Neural progenitor cell (in vitro differentiated cells): Measurements from ENCODE around the gene MPP1. TPM values are rescaled to one million over a fixed set of nuclear protein-coding genes. Genes with fewer than 3 reads are reported as not detected.

ENCODE experiments used
- DNase-seq: peaks from one replicate; pipeline ENCODE4 v3.0.0-alpha.2; 2016; ENCODE audit warnings: low spot score
- H2AFZ ChIP-seq: fragments of 200-600 bp; sonication (generic); replicated peaks from 2 replicates; pipeline ENCODE4 v1.6.1; 2016; ENCODE audit warnings: antibody characterized with exemption
- H3F3A ChIP-seq: fragments of 200-600 bp; sonication (generic); 2 replicates; pipeline ENCODE4 v1.6.1; 2016; ENCODE audit warnings: antibody characterized with exemption, low read depth
- H3K27ac ChIP-seq: fragments of 200-600 bp; sonication (generic); 2 replicates; pipeline ENCODE4 v1.5.1; 2016; ENCODE audit warnings: mild to moderate bottlenecking
- H3K27me3 ChIP-seq: fragments of 200-600 bp; sonication (generic); 2 replicates; pipeline ENCODE4 v1.6.1; 2016; ENCODE audit warnings: mild to moderate bottlenecking, moderate library complexity
- H3K36me3 ChIP-seq: fragments of 200-600 bp; sonication (generic); 2 replicates; pipeline ENCODE4 v1.5.1; 2016
- H3K4me1 ChIP-seq: fragments of 200-600 bp; sonication (generic); 2 replicates; pipeline ENCODE4 v1.6.1; 2016; ENCODE audit warnings: mixed run types
- H3K4me2 ChIP-seq: fragments of 200-600 bp; sonication (generic); 2 replicates; pipeline ENCODE4 v1.6.1; 2016
- H3K4me3 ChIP-seq: fragments of 200-600 bp; sonication (generic); 2 replicates; pipeline ENCODE4 v1.5.1; 2016
- H3K79me2 ChIP-seq: fragments of 200-600 bp; sonication (generic); 2 replicates; pipeline ENCODE4 v1.6.1; 2016; ENCODE audit warnings: low read depth
- H3K9ac ChIP-seq: fragments of 200-600 bp; sonication (generic); 2 replicates; pipeline ENCODE4 v1.6.1; 2016
- H3K9me3 ChIP-seq: fragments of 200-600 bp; sonication (generic); 2 replicates; pipeline ENCODE4 v1.5.1; 2016; ENCODE audit warnings: low read depth
- H4K20me1 ChIP-seq: fragments of 200-600 bp; sonication (generic); 2 replicates; pipeline ENCODE4 v1.6.1; 2016; ENCODE audit warnings: low read depth
- H3K27ac Mint-ChIP-seq: 3 replicates; pipeline ENCODE4 v1.8.0; 2021; ENCODE audit warnings: mixed read lengths
- H3K27me3 Mint-ChIP-seq: 2 replicates; pipeline ENCODE4 v1.8.0; 2022; ENCODE audit warnings: low read depth, mild to moderate bottlenecking, inconsistent platforms, moderate library complexity, mixed read lengths; ENCODE audit not compliant: insufficient read depth
- H3K36me3 Mint-ChIP-seq: 3 replicates; pipeline ENCODE4 v1.8.0; 2021; ENCODE audit warnings: mixed read lengths
- H3K4me1 Mint-ChIP-seq: 3 replicates; pipeline ENCODE4 v1.8.0; 2021; ENCODE audit warnings: mixed read lengths
- H3K4me3 Mint-ChIP-seq: 3 replicates; pipeline ENCODE4 v1.8.0; 2021; ENCODE audit warnings: mild to moderate bottlenecking, moderate library complexity, mixed read lengths
- H3K9me3 Mint-ChIP-seq: 3 replicates; pipeline ENCODE4 v1.8.0; 2020; ENCODE audit warnings: mixed read lengths
- CTCF ChIP-seq: fragments of 200-600 bp; sonication (generic); IDR thresholded peaks from 2 replicates; pipeline ENCODE4 v1.5.1; 2017; ENCODE audit warnings: antibody characterized with exemption, mild to moderate bottlenecking
- EZH2 ChIP-seq: fragments of 200-600 bp; sonication (generic); IDR thresholded peaks from 2 replicates; pipeline ENCODE4 v1.6.1; 2017; ENCODE audit warnings: antibody characterized with exemption, mild to moderate bottlenecking, moderate library complexity
- EZH2phosphoT487 ChIP-seq: fragments of 200-600 bp; sonication (generic); IDR thresholded peaks from 2 replicates; pipeline ENCODE4 v1.6.1; 2017; ENCODE audit warnings: antibody characterized with exemption
- total RNA-seq: library from RNA; depleted of rRNA; stranded (reverse); fragments of >200 nt; gene quantifications from 2 replicates; pipeline ENCODE4 v1.2.3, GENCODE V29; 2015; ENCODE audit warnings: low replicate concordance

Gene MPP1
- total RNA-seq, 1 donor from 2014 or later, result not detected

- peaks cover 28% of the 10 kb centered on the region for H3K27me3 ChIP-seq
- H4K20me1 ChIP-seq, result no peaks in the 10 kb centered on the region
- H3K4me1 Mint-ChIP-seq, result peaks cover 5% of the 10 kb centered on the region
- H3K4me2 ChIP-seq, result no peak overlapping the region
- H3K27ac ChIP-seq, result no peak overlapping the region
- no peak overlapping the region for H2AFZ ChIP-seq
- H3K27me3 Mint-ChIP-seq, result peaks cover 3% of the 10 kb centered on the region
- H3K9me3 Mint-ChIP-seq, result peaks cover 27% of the 10 kb centered on the region
- H3K79me2 ChIP-seq, result no peaks in the 10 kb centered on the region
- H3F3A ChIP-seq, result no peaks in the 10 kb centered on the region
- no peak for DNase-seq
- TF ChIP-seq CTCF, result no peak
- TF ChIP-seq EZH2, result no peak
- TF ChIP-seq EZH2phosphoT487, result no peak
- H3K9me3 ChIP-seq, result peaks cover 11% of the 10 kb centered on the region
- no peak overlapping the region for H3K4me3 Mint-ChIP-seq
- no peaks in the 10 kb centered on the region for H3K36me3 ChIP-seq
- H3K9ac ChIP-seq, result no peak overlapping the region
- no peak overlapping the region for H3K4me3 ChIP-seq
- no peak overlapping the region for H3K27ac Mint-ChIP-seq
- no peaks in the 10 kb centered on the region for H3K4me1 ChIP-seq
- no peaks in the 10 kb centered on the region for H3K36me3 Mint-ChIP-seq
These were observed 4.8 kb upstream of the MPP1 start for GRCh38 chrX:154809939-154810665.

GRCh38 chrX:154806837-154807501 lies 1.7 kb upstream of the MPP1 start:
- Mint-ChIP-seq H3K27me3 (peaks cover 7% of the 10 kb centered on the region), H3K27ac (no peak overlapping the region), H3K9me3 (peaks cover 32% of the 10 kb centered on the region), H3K36me3 (no peaks in the 10 kb centered on the region), H3K4me3 (no peak overlapping the region), H3K4me1 (peaks cover 15% of the 10 kb centered on the region)
- H3K9me3 ChIP-seq, result peaks cover 11% of the 10 kb centered on the region
- no peaks in the 10 kb centered on the region for H3K36me3 ChIP-seq
- no peak overlapping the region for H2AFZ ChIP-seq
- H4K20me1 ChIP-seq, result peaks cover 4% of the 10 kb centered on the region
- no peaks in the 10 kb centered on the region for H3F3A ChIP-seq
- no peak for TF ChIP-seq EZH2phosphoT487
- no peaks in the 10 kb centered on the region for H3K4me1 ChIP-seq
- H3K79me2 ChIP-seq, result no peaks in the 10 kb centered on the region
- H3K27ac ChIP-seq, result no peak overlapping the region
- no peak overlapping the region for H3K9ac ChIP-seq
- no peak overlapping the region for H3K4me3 ChIP-seq
- DNase-seq, result no peak
- no peak overlapping the region for H3K4me2 ChIP-seq
- H3K27me3 ChIP-seq, result peaks cover 59% of the 10 kb centered on the region

DNA sequence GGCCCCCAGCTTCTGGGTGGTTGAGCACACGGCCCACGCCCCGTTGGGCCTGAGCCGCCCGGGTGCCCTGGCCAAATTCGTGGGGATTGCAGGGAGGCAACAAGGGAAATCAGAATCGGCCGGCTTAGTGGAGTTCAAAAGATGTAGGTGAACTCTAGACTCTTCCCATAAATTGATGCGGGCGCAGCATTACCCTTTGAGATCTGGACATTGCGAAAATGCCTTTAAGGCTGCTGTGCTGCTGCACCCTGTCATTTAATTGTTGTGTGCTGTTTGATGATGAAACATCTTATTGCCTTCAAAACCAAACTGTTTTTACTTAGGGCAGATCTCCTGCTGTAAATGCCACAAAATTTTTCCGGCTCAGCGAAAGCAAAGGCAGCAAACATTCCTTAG lies 409 bp upstream of the MPP1 start:
- Mint-ChIP-seq H3K27me3 (peaks cover 9% of the 10 kb centered on the region), H3K9me3 (peaks cover 32% of the 10 kb centered on the region), H3K4me1 (peaks cover 22% of the 10 kb centered on the region), H3K27ac (no peak overlapping the region), H3K4me3 (peak overlapping the region; percentile 84), H3K36me3 (no peaks in the 10 kb centered on the region)
- Histone ChIP-seq H2AFZ (peak overlapping the region; percentile 59), H3K79me2 (no peaks in the 10 kb centered on the region), H3K9me3 (peaks cover 7% of the 10 kb centered on the region), H3K4me3 (peak overlapping the region; percentile 55), H3K36me3 (no peaks in the 10 kb centered on the region), H3F3A (no peaks in the 10 kb centered on the region), H3K9ac (no peak overlapping the region), H4K20me1 (peaks cover 4% of the 10 kb centered on the region), H3K4me2 (peak overlapping the region; percentile 81), H3K27me3 (peaks cover 72% of the 10 kb centered on the region), H3K4me1 (no peaks in the 10 kb centered on the region), H3K27ac (no peak overlapping the region)
- TF ChIP-seq CTCF, result no peak
- TF ChIP-seq EZH2phosphoT487, result no peak
- peak; percentile 44 for TF ChIP-seq EZH2
- DNase-seq, result no peak
